K562 (cell line): ENCODE measurements around the gene PDE12. TPM values are rescaled to one million over a fixed set of nuclear protein-coding genes. Genes with fewer than 3 reads are reported as not detected.

ENCODE experiments used
- BRF1 ChIP-seq: IDR thresholded peaks from 3 replicates; pipeline ENCODE4 v1.6.1; 2011; ENCODE audit warnings: borderline replicate concordance, mild to moderate bottlenecking; ENCODE audit not compliant: insufficient read length; ENCODE audit errors: extremely low read depth
- CCNT2 ChIP-seq: IDR thresholded peaks from 2 replicates; pipeline ENCODE4 v1.6.1; 2011; ENCODE audit warnings: borderline replicate concordance, low read depth, mild to moderate bottlenecking, moderate library complexity, mixed read lengths, low read length; ENCODE audit not compliant: insufficient read length; ENCODE audit errors: extremely low read depth
- COPS2 ChIP-seq: fragments of 450-650 bp; conservative IDR thresholded peaks from 2 replicates; pipeline ENCODE4 v1.6.1; 2016; ENCODE audit warnings: mild to moderate bottlenecking, moderate library complexity
- EGR1 ChIP-seq: fragments of 450-650 bp; conservative IDR thresholded peaks from 2 replicates; pipeline ENCODE4 v1.6.1; 2017; ENCODE audit warnings: mild to moderate bottlenecking
- GABPB2 ChIP-seq: fragments of 250-450 bp; sonication (Bioruptor Pico); conservative IDR thresholded peaks from 2 replicates; pipeline ENCODE4 v1.5.1; 2021; ENCODE audit warnings: mild to moderate bottlenecking
- GATAD2A ChIP-seq: fragments of 450-650 bp; IDR thresholded peaks from 2 replicates; pipeline ENCODE4 v1.6.1; 2017
- GATAD2B ChIP-seq: fragments of 450-650 bp; IDR thresholded peaks from 2 replicates; pipeline ENCODE4 v1.6.1; 2017; ENCODE audit warnings: mild to moderate bottlenecking, borderline replicate concordance
- HMG20A ChIP-seq: fragments of 450-650 bp; formaldehyde crosslinking; conservative IDR thresholded peaks from 2 replicates; pipeline ENCODE4 v1.4.0; 2020; ENCODE audit warnings: mild to moderate bottlenecking, mixed read lengths
- HSF4 ChIP-seq: fragments of 250-450 bp; sonication (Bioruptor Pico); IDR thresholded peaks from 2 replicates; pipeline ENCODE4 v2.1.2; 2022; ENCODE audit warnings: mild to moderate bottlenecking, moderate library complexity, borderline replicate concordance
- MCM3 ChIP-seq: fragments of 450-650 bp; IDR thresholded peaks from 2 replicates; pipeline ENCODE4 v1.6.1; 2016
- MXI1 ChIP-seq: IDR thresholded peaks from 2 replicates; pipeline ENCODE4 v1.6.1; 2011; ENCODE audit warnings: low read depth, mild to moderate bottlenecking, improper control_type of control experiment, low read length
- NCOA2 ChIP-seq, 2 experiments: fragments of 450-650 bp; IDR thresholded peaks; 2 replicates each; pipeline ENCODE4 v1.6.1; 2018; ENCODE audit warnings: mild to moderate bottlenecking in 2 of 2, moderate library complexity in 1 of 2; ENCODE audit not compliant: partially characterized antibody in 2 of 2
- NFIX ChIP-seq: fragments of 250-450 bp; sonication (Bioruptor Pico); IDR thresholded peaks from 2 replicates; pipeline ENCODE4 v1.4.0; 2020; ENCODE audit warnings: low read depth, mild to moderate bottlenecking, moderate library complexity
- OTX1 ChIP-seq: fragments of 450-650 bp; formaldehyde crosslinking; IDR thresholded peaks from 2 replicates; pipeline ENCODE4 v1.4.0; 2022; ENCODE audit warnings: mild to moderate bottlenecking
- SAFB ChIP-seq: fragments of 200-400 bp; formaldehyde crosslinking; IDR thresholded peaks from 2 replicates; pipeline ENCODE4 v1.6.1; 2017; ENCODE audit warnings: low read depth, low read length, borderline replicate concordance
- TAF1 ChIP-seq: IDR thresholded peaks from 2 replicates; pipeline ENCODE4 v1.6.1; 2011; ENCODE audit warnings: mild to moderate bottlenecking, low read length, moderate library complexity; ENCODE audit not compliant: insufficient read depth, control insufficient read depth, severe bottlenecking; ENCODE audit errors: extremely low read depth
- TAF15 ChIP-seq: fragments of 200-400 bp; formaldehyde crosslinking; IDR thresholded peaks from 2 replicates; pipeline ENCODE4 v1.6.1; 2017; ENCODE audit warnings: mild to moderate bottlenecking, low read depth, low read length, moderate library complexity
- TEAD1 ChIP-seq, 2 experiments: fragments of 450-650 bp in 1 of 2; sonication (generic) in 1 of 2; formaldehyde crosslinking; IDR thresholded peaks; 2 replicates each; pipeline versions ENCODE4 v1.4.0 to v1.8.0; 2020 to 2022; ENCODE audit warnings: mild to moderate bottlenecking in 2 of 2, missing genetic modification reagents in 1 of 2
- XRCC5 ChIP-seq: fragments of 200-400 bp; formaldehyde crosslinking; IDR thresholded peaks from 2 replicates; pipeline ENCODE4 v1.6.1; 2017; ENCODE audit warnings: low read depth, mild to moderate bottlenecking, low read length
- ZNF263 ChIP-seq: sonication (generic); formaldehyde crosslinking; IDR thresholded peaks from 2 replicates; pipeline ENCODE4 v1.8.0; 2022; ENCODE audit warnings: mild to moderate bottlenecking, missing genetic modification reagents, borderline replicate concordance
- ZNF551 ChIP-seq: fragments of 250-450 bp; sonication (Bioruptor Pico); IDR thresholded peaks from 2 replicates; pipeline ENCODE4 v1.5.0; 2021; ENCODE audit warnings: mild to moderate bottlenecking, moderate library complexity
- ZNF584 ChIP-seq: fragments of 200-800 bp; sonication (Bioruptor generic); IDR thresholded peaks from 2 replicates; pipeline ENCODE4 v1.6.1; 2016; ENCODE audit warnings: low read depth, mild to moderate bottlenecking, missing genetic modification characterization, missing compliant biosample characterization
- ZNF707 ChIP-seq: fragments of 250-450 bp; sonication (Bioruptor Pico); conservative IDR thresholded peaks from 2 replicates; pipeline ENCODE4 v1.8.0; 2022; ENCODE audit warnings: inconsistent platforms, mild to moderate bottlenecking, moderate library complexity
- polyA plus RNA-seq, 8 experiments: library from polyadenylated mRNA; depleted of rRNA in 4 of 8; stranded (reverse) in 5 of 8; unstranded in 3 of 8; fragments of >200 nt; fragmentation: Nextera tagmentation in 2 of 8; fragmentation: Illumina TruSeq in 1 of 8; extraction: Ambion mirVana in 2 of 8; extraction: Trizol in 1 of 8; gene quantifications; 2 replicates each; pipeline versions ENCODE4 v1.2.1 to v1.2.3, GENCODE V29; 2011 to 2014; ENCODE audit warnings: inconsistent platforms in 1 of 8, missing spikeins in 1 of 8
- total RNA-seq, 7 experiments: library from RNA; depleted of rRNA in 6 of 7; stranded (reverse); fragments of >200 nt in 6 of 7; fragmentation: Illumina TruSeq in 2 of 7; extraction: Trizol in 2 of 7; gene quantifications; 2 replicates each; pipeline versions ENCODE4 v1.2.1 to v1.2.3, GENCODE V29; 2011 to 2021; ENCODE audit warnings: low replicate concordance in 1 of 7
- TF ChIP-seq, protein P1 (sequence below): fragments of 250-450 bp; sonication (Bioruptor Pico); IDR thresholded peaks from 2 replicates; pipeline ENCODE4 v1.5.0; 2021; ENCODE audit warnings: mild to moderate bottlenecking, borderline replicate concordance
- TF ChIP-seq, protein P2 (sequence below): IDR thresholded peaks from 2 replicates; pipeline ENCODE4 v1.6.1; 2011; ENCODE audit warnings: borderline replicate concordance, low read depth, mild to moderate bottlenecking, moderate library complexity, low read length; ENCODE audit not compliant: insufficient read depth, poor library complexity, severe bottlenecking

Gene PDE12
- total and polyA plus RNA-seq, 9 of the 15 experiments (the other 6 are each of a cell fraction or from before 2014, with no cell fraction given) = 2.1 to 20.5 (median 10.0) TPM

DNA sequence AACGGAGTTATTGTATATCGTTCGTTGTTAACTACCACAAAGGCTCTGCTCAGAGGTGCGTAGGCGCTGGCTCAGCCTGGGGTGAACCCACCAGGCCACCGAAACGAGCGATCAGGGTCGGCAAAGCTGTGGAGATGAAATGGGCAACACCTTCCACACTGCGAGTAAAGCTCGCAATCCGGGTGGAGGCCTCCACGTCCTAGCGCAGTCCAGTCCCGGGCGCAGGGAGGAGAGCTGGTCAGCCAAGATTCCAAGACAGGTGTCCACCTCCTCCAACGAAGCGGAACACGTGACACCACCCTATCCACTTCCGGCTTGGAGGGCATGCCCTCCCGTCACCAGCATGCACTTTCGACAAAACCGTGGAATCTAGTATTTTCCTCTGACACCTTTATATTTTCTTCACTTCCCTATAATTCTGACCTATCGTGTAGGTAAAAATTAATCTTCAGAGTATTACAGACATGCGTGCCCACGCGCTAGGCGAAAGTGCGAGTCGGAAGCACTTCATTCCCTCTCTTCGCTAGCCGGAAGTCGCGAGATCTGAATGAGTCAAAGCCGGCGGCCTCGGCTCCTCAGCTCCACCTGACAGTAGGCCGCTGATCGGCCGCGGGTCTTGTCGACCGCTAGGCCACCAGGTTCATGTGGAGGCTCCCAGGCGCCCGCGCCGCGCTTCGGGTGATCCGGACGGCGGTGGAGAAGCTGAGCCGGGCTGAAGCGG is at the start of gene PDE12 (continued):
- TF ChIP-seq TAF1 = peak; percentile 91
- TF ChIP-seq SAFB = no peak
- TF ChIP-seq MCM3 = no peak
- peak; percentile 97 for TF ChIP-seq EGR1
- no peak; the same call in 1 of the 2 replicates for TF ChIP-seq ZNF707 (CRISPR knock-in tag)
- no peak for TF ChIP-seq NFIX (CRISPR knock-in tag)
- TF ChIP-seq GATAD2B = peak; percentile 28; the same call in 1 of the 2 replicates
- no peak for TF ChIP-seq COPS2
- TF ChIP-seq ZNF551 = no peak
- TF ChIP-seq, protein P1, sequence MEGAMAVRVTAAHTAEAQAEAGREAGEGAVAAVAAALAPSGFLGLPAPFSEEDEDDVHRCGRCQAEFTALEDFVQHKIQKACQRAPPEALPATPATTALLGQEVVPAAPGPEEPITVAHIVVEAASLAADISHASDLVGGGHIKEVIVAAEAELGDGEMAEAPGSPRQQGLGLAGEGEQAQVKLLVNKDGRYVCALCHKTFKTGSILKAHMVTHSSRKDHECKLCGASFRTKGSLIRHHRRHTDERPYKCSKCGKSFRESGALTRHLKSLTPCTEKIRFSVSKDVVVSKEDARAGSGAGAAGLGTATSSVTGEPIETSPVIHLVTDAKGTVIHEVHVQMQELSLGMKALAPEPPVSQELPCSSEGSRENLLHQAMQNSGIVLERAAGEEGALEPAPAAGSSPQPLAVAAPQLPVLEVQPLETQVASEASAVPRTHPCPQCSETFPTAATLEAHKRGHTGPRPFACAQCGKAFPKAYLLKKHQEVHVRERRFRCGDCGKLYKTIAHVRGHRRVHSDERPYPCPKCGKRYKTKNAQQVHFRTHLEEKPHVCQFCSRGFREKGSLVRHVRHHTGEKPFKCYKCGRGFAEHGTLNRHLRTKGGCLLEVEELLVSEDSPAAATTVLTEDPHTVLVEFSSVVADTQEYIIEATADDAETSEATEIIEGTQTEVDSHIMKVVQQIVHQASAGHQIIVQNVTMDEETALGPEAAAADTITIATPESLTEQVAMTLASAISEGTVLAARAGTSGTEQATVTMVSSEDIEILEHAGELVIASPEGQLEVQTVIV (CRISPR knock-in tag) = no peak
- TF ChIP-seq HSF4 (CRISPR knock-in tag) = no peak
- TF ChIP-seq GATAD2A = no peak
- 0 out of 2 replicates have a peak, but pooled peaks have one; percentile 38 for TF ChIP-seq ZNF584 (CRISPR knock-in tag)
- no peak for TF ChIP-seq CCNT2
- TF ChIP-seq TEAD1 (CRISPR knock-in tag; IDR thresholded peaks at IDR 0.05) = peak; percentile 30 to 71; a peak in 2 of 4 replicates
- TF ChIP-seq HMG20A (CRISPR knock-in tag) = no peak
- TF ChIP-seq BRF1 = no peak
- peak; percentile 46; the same call in 1 of the 2 replicates for TF ChIP-seq OTX1 (CRISPR knock-in tag)
- TF ChIP-seq MXI1 = 0 out of 2 replicates have a peak, but pooled peaks have one; percentile 9
- no peak for TF ChIP-seq GABPB2 (CRISPR knock-in tag)
- no peak for TF ChIP-seq XRCC5
- TF ChIP-seq, protein P2, sequence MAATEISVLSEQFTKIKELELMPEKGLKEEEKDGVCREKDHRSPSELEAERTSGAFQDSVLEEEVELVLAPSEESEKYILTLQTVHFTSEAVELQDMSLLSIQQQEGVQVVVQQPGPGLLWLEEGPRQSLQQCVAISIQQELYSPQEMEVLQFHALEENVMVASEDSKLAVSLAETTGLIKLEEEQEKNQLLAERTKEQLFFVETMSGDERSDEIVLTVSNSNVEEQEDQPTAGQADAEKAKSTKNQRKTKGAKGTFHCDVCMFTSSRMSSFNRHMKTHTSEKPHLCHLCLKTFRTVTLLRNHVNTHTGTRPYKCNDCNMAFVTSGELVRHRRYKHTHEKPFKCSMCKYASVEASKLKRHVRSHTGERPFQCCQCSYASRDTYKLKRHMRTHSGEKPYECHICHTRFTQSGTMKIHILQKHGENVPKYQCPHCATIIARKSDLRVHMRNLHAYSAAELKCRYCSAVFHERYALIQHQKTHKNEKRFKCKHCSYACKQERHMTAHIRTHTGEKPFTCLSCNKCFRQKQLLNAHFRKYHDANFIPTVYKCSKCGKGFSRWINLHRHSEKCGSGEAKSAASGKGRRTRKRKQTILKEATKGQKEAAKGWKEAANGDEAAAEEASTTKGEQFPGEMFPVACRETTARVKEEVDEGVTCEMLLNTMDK = no peak
- no peak for TF ChIP-seq TAF15
- TF ChIP-seq ZNF263 (CRISPR knock-in tag) = peak; percentile 68; the same call in 1 of the 2 replicates
- no peak for TF ChIP-seq NCOA2 (IDR thresholded peaks at IDR 0.05; ENCODE audit: partially characterized antibody in 2 of 2)
